Esophagus (tissue), 2 donors: ENCODE measurements around the gene MDGA2. TPM values are rescaled to one million over a fixed set of nuclear protein-coding genes. Genes with fewer than 3 reads are reported as not detected.

Source experiments
- H3K27ac ChIP-seq, 2 donors: one replicate each; pipeline ENCODE4 v1.5.1; 2013; ENCODE audit warnings: low read depth in 2 of 2, mild to moderate bottlenecking in 2 of 2, inconsistent platforms in 1 of 2, low read length in 1 of 2, moderate library complexity in 1 of 2
- H3K27me3 ChIP-seq, 2 donors: one replicate each; pipeline ENCODE4 v1.6.1; 2013; ENCODE audit warnings: low read length in 2 of 2, control low read depth in 1 of 2, mild to moderate bottlenecking in 1 of 2; ENCODE audit not compliant: insufficient read depth in 2 of 2, control insufficient read depth in 1 of 2
- H3K36me3 ChIP-seq, 2 donors: one replicate each; pipeline ENCODE4 v1.6.1; 2013; ENCODE audit warnings: low read length in 1 of 2; ENCODE audit not compliant: control insufficient read depth in 2 of 2, insufficient read depth in 2 of 2
- H3K4me1 ChIP-seq, 2 donors: one replicate each; pipeline ENCODE4 v1.6.1; 2013; ENCODE audit warnings: low read length in 1 of 2; ENCODE audit not compliant: control insufficient read depth in 2 of 2, insufficient read depth in 2 of 2
- H3K4me3 ChIP-seq, 2 donors: one replicate each; pipeline ENCODE4 v1.5.1; 2013; ENCODE audit warnings: low read length in 2 of 2, mild to moderate bottlenecking in 2 of 2, low read depth in 1 of 2, moderate library complexity in 1 of 2
- H3K9me3 ChIP-seq, 2 donors: one replicate each; pipeline ENCODE4 v1.6.1; 2013; ENCODE audit warnings: mild to moderate bottlenecking in 2 of 2, low read depth in 1 of 2, low read length in 1 of 2, moderate library complexity in 1 of 2; ENCODE audit not compliant: control insufficient read depth in 2 of 2, insufficient read depth in 1 of 2
- WGBS, 2 donors: extraction: QIAGEN DNeasy Blood & Tissue Kit; methylation state at CpG; one replicate each; pipeline ENCODE4 v1.1.7; 2013; 5-methylcytosine and 5-hydroxymethylcytosine counted together
- polyA plus RNA-seq, 2 donors: library from polyadenylated mRNA; stranded (reverse); fragments of 200-250 nt; gene quantifications; one replicate each; pipeline ENCODE4 v1.2.3, GENCODE V29; 2013
- donor health status: healthy with polysubstance abuse.
- donor health status: Bipolar disorder and iron deficiency.

Gene MDGA2
- polyA plus RNA-seq, 2 donors, result not detected

DNA sequence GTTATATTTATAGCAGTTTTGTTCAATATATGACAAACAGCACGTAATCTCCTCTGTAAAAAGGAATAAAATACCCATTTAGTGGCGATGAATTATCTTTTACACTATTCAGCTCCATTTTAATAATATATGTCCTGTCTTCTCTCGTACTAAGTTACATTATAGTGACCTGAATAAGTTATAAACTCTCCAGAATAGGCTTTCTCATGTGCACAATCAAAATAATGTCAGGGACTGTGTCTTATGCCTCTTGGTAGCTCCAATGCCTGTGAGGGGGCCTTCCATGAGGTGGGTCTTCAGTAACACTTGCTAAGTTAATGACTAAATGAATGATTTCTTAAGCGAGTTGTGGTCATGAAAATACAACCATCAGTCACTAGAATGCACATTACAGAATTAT, 150.9 kb downstream of the MDGA2 start:
- Histone ChIP-seq H3K4me1 (no peaks in the 10 kb centered on the region), H3K4me3 (no peak overlapping the region), H3K9me3 (no peaks in the 10 kb centered on the region), H3K36me3 (no peaks in the 10 kb centered on the region), H3K27ac (no peak overlapping the region), H3K27me3 (no peaks in the 10 kb centered on the region)
- 68 to 72% methylated on average over 4 of the region's 4 CpGs for WGBS, 2 donors

GRCh38 chr14:47520382-47520781, 155.0 kb downstream of the MDGA2 start:
- H3K9me3 ChIP-seq, result no peaks in the 10 kb centered on the region
- H3K27me3 ChIP-seq, result no peaks in the 10 kb centered on the region
- no peaks in the 10 kb centered on the region for H3K36me3 ChIP-seq
- no peak overlapping the region for H3K27ac ChIP-seq
- no peak overlapping the region for H3K4me3 ChIP-seq
- 62 to 63% methylated on average over 3 of the region's 3 CpGs for WGBS, 2 donors
- H3K4me1 ChIP-seq, result no peaks in the 10 kb centered on the region

DNA sequence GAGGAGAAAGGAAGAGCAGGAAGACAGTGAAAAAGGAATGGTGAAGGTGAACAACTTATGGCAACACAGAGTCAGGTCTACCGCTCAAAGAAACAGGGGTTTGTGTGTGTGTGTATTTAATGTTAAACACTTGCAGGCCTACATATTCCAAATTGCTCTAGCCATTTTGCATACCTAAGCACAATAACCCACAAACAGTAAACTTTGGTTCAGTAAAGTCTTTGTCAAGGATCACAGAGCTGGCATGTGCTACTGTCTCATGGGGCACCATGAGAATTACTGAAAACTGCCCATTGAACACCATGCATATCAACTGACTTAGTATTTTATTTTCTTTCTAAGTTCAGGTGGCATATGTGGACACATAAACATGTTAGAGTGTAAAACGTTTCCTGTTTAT, 163.6 kb downstream of the MDGA2 start:
- 73 to 81% methylated on average over 2 of the region's 2 CpGs for whole genome bisulfite sequencing, 2 donors
- H3K27ac ChIP-seq, result no peak overlapping the region

GRCh38 chr14:47509957-47510356, 165.4 kb downstream of the MDGA2 start:
- Histone ChIP-seq H3K4me3 (no peak overlapping the region), H3K36me3 (no peaks in the 10 kb centered on the region), H3K27ac (no peak overlapping the region), H3K9me3 (peaks cover 0 to 2% of the 10 kb centered on the region in 2 donors), H3K4me1 (no peaks in the 10 kb centered on the region), H3K27me3 (no peaks in the 10 kb centered on the region)
- 73 to 83% methylated on average over 5 of the region's 5 CpGs for WGBS, 2 donors

More for the DNA sequence above, 163.6 kb downstream of the MDGA2 start:
- Histone ChIP-seq H3K27me3 (no peaks in the 10 kb centered on the region), H3K36me3 (no peaks in the 10 kb centered on the region), H3K4me3 (no peak overlapping the region), H3K4me1 (no peaks in the 10 kb centered on the region), H3K9me3 (peaks cover 0 to 2% of the 10 kb centered on the region in 2 donors)

DNA sequence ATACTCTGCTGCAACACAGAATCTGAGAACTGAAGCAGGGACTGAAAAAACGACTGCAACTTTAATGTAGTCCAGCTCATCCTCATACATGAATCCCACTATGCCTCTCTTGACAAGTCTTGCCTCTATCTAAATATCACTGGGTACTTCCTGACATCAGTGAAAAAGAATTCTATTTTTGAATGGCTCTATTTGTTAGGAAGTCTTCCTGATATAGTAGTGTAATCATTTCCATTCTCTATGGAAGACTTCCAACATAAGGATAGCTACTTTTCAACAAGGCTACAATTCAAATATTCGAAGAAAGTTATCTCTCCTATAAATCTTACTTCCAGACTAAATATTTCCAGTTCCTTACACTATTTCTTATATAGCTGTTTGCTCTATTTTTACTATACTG, 167.5 kb downstream of the MDGA2 start:
- H3K27ac ChIP-seq, result no peak overlapping the region
- H3K36me3 ChIP-seq, result no peaks in the 10 kb centered on the region
- WGBS, 2 donors, result 35 to 44% methylated on average over 2 of the region's 2 CpGs
- H3K9me3 ChIP-seq, result peaks cover 0 to 2% of the 10 kb centered on the region in 2 donors
- H3K27me3 ChIP-seq, result no peaks in the 10 kb centered on the region
- no peaks in the 10 kb centered on the region for H3K4me1 ChIP-seq
- H3K4me3 ChIP-seq, result no peak overlapping the region

DNA sequence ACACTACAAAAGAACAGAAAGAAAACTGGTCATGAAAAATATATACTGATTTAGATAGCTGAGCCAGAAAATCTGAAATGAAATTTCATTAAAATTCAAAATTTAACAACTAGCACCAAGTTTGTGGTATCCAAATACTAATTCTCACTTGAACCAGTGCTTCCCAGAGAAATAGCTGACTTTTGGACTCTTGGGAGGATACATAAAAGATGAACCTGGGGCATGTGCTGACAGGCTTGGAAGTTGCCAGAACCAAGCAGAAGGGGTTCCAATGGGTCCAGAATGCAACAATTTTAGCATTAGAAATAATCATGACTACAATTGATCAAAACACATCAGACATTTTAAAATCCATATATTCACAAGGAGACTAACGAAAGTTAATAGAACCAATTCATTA, 175.0 kb downstream of the MDGA2 start:
- Histone ChIP-seq H3K27me3 (no peaks in the 10 kb centered on the region), H3K4me3 (no peak overlapping the region), H3K27ac (no peak overlapping the region), H3K4me1 (no peaks in the 10 kb centered on the region), H3K36me3 (no peaks in the 10 kb centered on the region), H3K9me3 (no peaks in the 10 kb centered on the region)
- WGBS, 2 donors, result 78 to 80% methylated on average over 1 of the region's 1 CpG

GRCh38 chr14:47490766-47491165, 184.6 kb downstream of the MDGA2 start:
- WGBS, 2 donors, result 74 to 82% methylated on average over 4 of the region's 4 CpGs
- H3K27me3 ChIP-seq, result no peaks in the 10 kb centered on the region
- no peak overlapping the region for H3K27ac ChIP-seq
- H3K4me3 ChIP-seq, result no peak overlapping the region
- no peaks in the 10 kb centered on the region for H3K36me3 ChIP-seq
- H3K9me3 ChIP-seq, result peaks cover 0 to 4% of the 10 kb centered on the region in 2 donors
- H3K4me1 ChIP-seq, result no peaks in the 10 kb centered on the region

DNA sequence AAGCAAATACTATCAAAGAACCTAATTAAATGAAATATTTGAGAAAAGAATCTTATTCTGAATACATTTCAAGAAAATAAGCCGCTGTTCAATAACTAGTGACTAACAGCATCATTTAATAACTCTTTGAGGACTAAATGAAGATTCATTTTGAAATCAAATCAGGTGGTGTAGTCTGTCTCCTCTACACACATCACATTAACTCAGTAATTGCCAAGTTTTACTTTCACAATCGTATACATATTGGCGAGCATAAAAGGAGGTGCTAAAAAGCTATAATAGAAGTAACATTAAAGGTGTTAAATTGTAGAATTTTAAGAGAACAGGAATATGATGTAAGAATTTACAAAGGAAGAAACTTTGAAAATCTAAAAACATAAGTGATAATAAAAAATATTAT, 185.1 kb downstream of the MDGA2 start:
- no peaks in the 10 kb centered on the region for H3K36me3 ChIP-seq
- no peaks in the 10 kb centered on the region for H3K4me1 ChIP-seq
- no peaks in the 10 kb centered on the region for H3K27me3 ChIP-seq
- 45 to 51% methylated on average over 3 of the region's 3 CpGs for WGBS, 2 donors
- H3K27ac ChIP-seq, result no peak overlapping the region
- H3K4me3 ChIP-seq, result no peak overlapping the region
- peaks cover 0 to 4% of the 10 kb centered on the region in 2 donors for H3K9me3 ChIP-seq

- H3K27ac ChIP-seq, result no peak overlapping the region
- H3K4me1 ChIP-seq, result no peaks in the 10 kb centered on the region
- no peaks in the 10 kb centered on the region for H3K36me3 ChIP-seq
- H3K4me3 ChIP-seq, result no peak overlapping the region
- WGBS, 2 donors, result 60 to 72% methylated on average over 2 of the region's 2 CpGs
- H3K9me3 ChIP-seq, result peaks cover 0 to 2% of the 10 kb centered on the region in 2 donors
- H3K27me3 ChIP-seq, result no peaks in the 10 kb centered on the region
These were observed 190.0 kb downstream of the MDGA2 start for GRCh38 chr14:47485421-47485820.

DNA sequence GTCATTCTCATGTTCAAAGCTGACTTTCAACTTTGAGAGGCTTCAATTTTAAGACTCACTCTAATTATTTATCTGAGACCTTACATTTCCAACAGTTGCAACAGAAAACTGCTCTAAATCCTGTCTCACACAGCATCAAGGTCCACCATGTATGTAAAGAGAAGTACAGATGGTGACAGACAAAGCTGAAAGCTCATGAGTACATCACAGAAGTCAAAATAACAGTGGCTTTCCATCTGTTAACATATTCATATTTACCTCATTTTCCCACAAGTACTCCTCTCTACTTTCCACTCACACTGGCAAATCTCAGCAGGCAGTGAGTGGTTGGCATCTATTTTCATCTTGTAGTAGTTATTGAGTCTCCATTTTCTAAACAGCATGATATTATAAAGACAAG, 192.0 kb downstream of the MDGA2 start:
- H3K27me3 ChIP-seq, result no peaks in the 10 kb centered on the region
- peaks cover 0 to 2% of the 10 kb centered on the region in 2 donors for H3K9me3 ChIP-seq
- H3K4me3 ChIP-seq, result no peak overlapping the region
- no peaks in the 10 kb centered on the region for H3K36me3 ChIP-seq
- no peak overlapping the region for H3K27ac ChIP-seq
- H3K4me1 ChIP-seq, result no peaks in the 10 kb centered on the region
